Activated CD4-positive, alpha-beta memory T cell treated with anti-CD3 and anti-CD28 coated beads, Interleukin-2, amount 10 ng/mL, durations not matched to agents 7 days and 5 days (primary cell): ENCODE measurements around the gene TNFRSF9. TPM values are rescaled to one million over a fixed set of nuclear protein-coding genes. Genes with fewer than 3 reads are reported as not detected.
A peak's percentile ranks its signal among the peaks of the same experiment; 100 is the strongest.

Experiments used
- CTCF ChIA-PET: fragments of 350-600 bp; sonication (Branson Sonifier 250); formaldehyde crosslinking; loops from one replicate; lab custom pipeline; 2021; ENCODE audit warnings: antibody characterized with exemption, inconsistent platforms; lab: Charles Lee
- POLR2A ChIA-PET: fragments of 350-600 bp; sonication (Branson Sonifier 250); formaldehyde crosslinking; loops from one replicate; lab custom pipeline; 2021; ENCODE audit warnings: antibody characterized with exemption; lab: Charles Lee
- DNase-seq: peaks from one replicate; pipeline ENCODE4 v3.0.0-alpha.2; 2020
- H3K27ac Mint-ChIP-seq: one replicate; pipeline ENCODE4 v1.8.0; 2021; ENCODE audit warnings: mild to moderate bottlenecking, mixed read lengths
- H3K27me3 Mint-ChIP-seq: one replicate; pipeline ENCODE4 v1.8.0; 2021; ENCODE audit warnings: mixed read lengths
- H3K36me3 Mint-ChIP-seq: one replicate; pipeline ENCODE4 v1.8.0; 2021; ENCODE audit warnings: low read depth, mixed read lengths
- H3K4me1 Mint-ChIP-seq: one replicate; pipeline ENCODE4 v1.8.0; 2021; ENCODE audit warnings: mixed read lengths
- H3K4me3 Mint-ChIP-seq: one replicate; pipeline ENCODE4 v1.8.0; 2021; ENCODE audit warnings: mild to moderate bottlenecking, mixed read lengths
- H3K9me3 Mint-ChIP-seq: one replicate; pipeline ENCODE4 v1.8.0; 2021; ENCODE audit warnings: mixed read lengths
- total RNA-seq, 2 experiments: library from RNA; stranded (reverse); gene quantifications; one replicate each; pipeline ENCODE4 v1.2.3, GENCODE V29; 2021

Gene TNFRSF9
- 1 to 10 TPM; 8.0 TPM for total RNA-seq

- ChIA-PET CTCF (interaction anchor here (1.1 to 1.6 kb wide), 5 partner anchors 8 to 42 kb away, joined by 3 to 5 read pairs (median 4); no protein-coding TSS in a partner anchor), POLR2A (interaction anchor here (1.0 to 2.7 kb wide), 4 partner anchors 9 to 21 kb away, joined by 3 to 25 read pairs (median 13); partner anchors contain the start of gene PARK7)
- H3K4me1 Mint-ChIP-seq, result peaks cover 47% of the 10 kb centered on the region
- H3K27me3 Mint-ChIP-seq, result peaks cover 15% of the 10 kb centered on the region
- H3K36me3 Mint-ChIP-seq, result no peaks in the 10 kb centered on the region
- no peaks in the 10 kb centered on the region for H3K9me3 Mint-ChIP-seq
- H3K27ac Mint-ChIP-seq, result peak within 1 kb of the TSS; percentile 38
- peak within 1 kb of the TSS; percentile 70 for H3K4me3 Mint-ChIP-seq
- DNase-seq, result peak; percentile 65
Observed at GRCh38 chr1:7940745-7941436, at the start of gene TNFRSF9. Gene TNFRSF9 (minus strand): TSS chr1:7940839. CDS start chr1:7939994, 845 bp downstream.

DNA sequence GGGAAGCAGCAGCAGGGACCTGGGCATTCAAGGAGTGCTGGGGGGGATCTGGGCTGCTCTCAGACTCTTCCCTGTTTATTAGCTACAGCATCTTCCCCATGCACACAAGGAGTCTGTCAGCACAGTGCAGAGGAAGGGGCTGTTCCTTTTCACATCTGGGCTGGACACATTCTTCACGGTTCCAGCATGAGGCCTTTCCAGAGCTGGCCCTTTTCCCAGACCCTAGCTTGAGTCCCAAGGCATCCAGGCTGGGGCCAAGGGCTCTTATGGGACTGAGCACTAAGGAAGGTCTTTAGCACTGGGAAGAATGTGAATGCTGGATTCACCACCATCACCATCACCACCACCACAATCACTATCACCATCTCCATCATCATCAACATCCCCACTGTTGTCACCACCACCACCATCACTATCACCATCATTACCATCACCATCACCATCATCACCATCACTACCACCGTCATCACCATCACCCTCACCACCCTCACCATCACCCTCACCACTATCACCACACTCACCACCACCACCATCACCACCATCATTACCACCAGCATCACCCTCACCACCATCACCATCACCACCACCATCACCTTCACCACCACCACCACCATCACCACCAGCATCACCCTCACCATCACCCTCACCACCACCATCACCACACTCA, 49.3 kb upstream of the TNFRSF9 start:
- no peak for DNase-seq
- Mint-ChIP-seq H3K36me3 (peaks cover 40% of the 10 kb centered on the region), H3K4me1 (peaks cover 10% of the 10 kb centered on the region), H3K4me3 (no peak overlapping the region), H3K27ac (peak overlapping the region; percentile 32), H3K9me3 (no peaks in the 10 kb centered on the region), H3K27me3 (no peaks in the 10 kb centered on the region)
- ChIA-PET CTCF (interaction anchor here (0.7 kb wide), 1 partner anchor 11 kb away, joined by 7 read pairs; no protein-coding TSS in a partner anchor), POLR2A (no interaction called here)

- H3K4me1 Mint-ChIP-seq, result peaks cover 7% of the 10 kb centered on the region
- POLR2A ChIA-PET, result no interaction called here
- H3K9me3 Mint-ChIP-seq, result no peaks in the 10 kb centered on the region
- CTCF ChIA-PET, result interaction anchor here (0.7 to 1.3 kb wide), 2 partner anchors 13 to 27 kb away, joined by 3 to 5 read pairs; no protein-coding TSS in a partner anchor
- no peak overlapping the region for H3K27ac Mint-ChIP-seq
- H3K4me3 Mint-ChIP-seq, result no peak overlapping the region
- no peak for DNase-seq
- peaks cover 53% of the 10 kb centered on the region for H3K36me3 Mint-ChIP-seq
- no peaks in the 10 kb centered on the region for H3K27me3 Mint-ChIP-seq
Observed at GRCh38 chr1:7988576-7988975, 47.9 kb upstream of the TNFRSF9 start.

DNA sequence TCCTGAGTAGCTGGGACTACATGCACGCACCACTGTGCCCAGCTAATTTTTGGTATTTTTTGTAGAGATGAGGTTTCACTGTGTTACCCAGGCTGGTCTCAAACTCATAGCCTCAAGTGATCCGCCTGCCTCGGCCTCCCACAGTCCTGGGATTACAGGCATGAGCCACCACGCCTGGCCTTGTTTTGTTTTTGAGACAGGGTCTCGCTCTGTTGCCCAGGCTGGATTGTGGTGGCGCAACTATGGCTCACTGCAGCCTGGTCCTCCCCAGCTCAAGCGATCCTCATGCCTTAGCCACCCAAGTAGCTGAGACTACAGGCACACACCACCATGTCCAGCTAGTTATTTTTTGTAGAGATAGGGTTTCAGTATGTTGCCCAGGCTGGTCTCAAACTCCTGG, 46.9 kb upstream of the TNFRSF9 start:
- CTCF ChIA-PET, result interaction anchor here (0.7 to 1.6 kb wide), 3 partner anchors 12 to 1285 kb away, joined by 3 to 5 read pairs (median 5); no protein-coding TSS in a partner anchor
- Mint-ChIP-seq H3K27ac (no peak overlapping the region), H3K27me3 (no peaks in the 10 kb centered on the region), H3K4me1 (peaks cover 7% of the 10 kb centered on the region), H3K4me3 (no peak overlapping the region), H3K36me3 (peaks cover 61% of the 10 kb centered on the region), H3K9me3 (no peaks in the 10 kb centered on the region)
- DNase-seq, result no peak
- POLR2A ChIA-PET, result no interaction called here

GRCh38 chr1:7985851-7986612, 45.4 kb upstream of the TNFRSF9 start:
- Mint-ChIP-seq H3K36me3 (peaks cover 65% of the 10 kb centered on the region), H3K9me3 (no peaks in the 10 kb centered on the region), H3K4me3 (no peak overlapping the region), H3K27me3 (no peaks in the 10 kb centered on the region), H3K27ac (no peak overlapping the region), H3K4me1 (peaks cover 11% of the 10 kb centered on the region)
- DNase-seq, result no peak
- POLR2A ChIA-PET, result interaction anchor here (1.2 kb wide), 1 partner anchor 25 kb away, joined by 3 read pairs; no protein-coding TSS in a partner anchor
- CTCF ChIA-PET, result interaction anchor here (1.6 to 3.0 kb wide), 2 partner anchors 10 to 11 kb away, joined by 5 to 20 read pairs; no protein-coding TSS in a partner anchor

- peaks cover 14% of the 10 kb centered on the region for H3K4me1 Mint-ChIP-seq
- no peak for DNase-seq
- H3K4me3 Mint-ChIP-seq, result no peak overlapping the region
- peaks cover 62% of the 10 kb centered on the region for H3K36me3 Mint-ChIP-seq
- no peak overlapping the region for H3K27ac Mint-ChIP-seq
- POLR2A ChIA-PET, result no interaction called here
- CTCF ChIA-PET, result interaction anchor here (3.0 kb wide), 1 partner anchor 9 kb away, joined by 20 read pairs; no protein-coding TSS in a partner anchor
- no peaks in the 10 kb centered on the region for H3K27me3 Mint-ChIP-seq
- H3K9me3 Mint-ChIP-seq, result no peaks in the 10 kb centered on the region
Observed at GRCh38 chr1:7984811-7985210, 44.2 kb upstream of the TNFRSF9 start.

- POLR2A ChIA-PET, result interaction anchor here (1.1 to 1.4 kb wide), 2 partner anchors 22 to 367 kb away, joined by 3 to 4 read pairs; partner anchors contain the start of gene PARK7
- peaks cover 70% of the 10 kb centered on the region for H3K36me3 Mint-ChIP-seq
Observed at GRCh38 chr1:7983086-7983778, 42.6 kb upstream of the TNFRSF9 start.

GRCh38 chr1:7980984-7981383, 40.3 kb upstream of the TNFRSF9 start:
- no peaks in the 10 kb centered on the region for H3K9me3 Mint-ChIP-seq
- H3K27me3 Mint-ChIP-seq, result no peaks in the 10 kb centered on the region
- peaks cover 9% of the 10 kb centered on the region for H3K4me1 Mint-ChIP-seq
- no peak for DNase-seq
- CTCF ChIA-PET, result interaction anchor here (0.7 to 3.6 kb wide), 6 partner anchors 8 to 368 kb away, joined by 3 to 14 read pairs (median 4); partner anchors contain the start of gene TNFRSF9
- H3K4me3 Mint-ChIP-seq, result no peak overlapping the region
- peak overlapping the region; percentile 7 for H3K27ac Mint-ChIP-seq
- POLR2A ChIA-PET, result no interaction called here
- H3K36me3 Mint-ChIP-seq, result peaks cover 63% of the 10 kb centered on the region

More at GRCh38 chr1:7983086-7983778, 42.6 kb upstream of the TNFRSF9 start:
- H3K27ac Mint-ChIP-seq, result no peak overlapping the region
- H3K4me1 Mint-ChIP-seq, result peaks cover 15% of the 10 kb centered on the region
- no peak for DNase-seq
- H3K9me3 Mint-ChIP-seq, result no peaks in the 10 kb centered on the region
- H3K27me3 Mint-ChIP-seq, result no peaks in the 10 kb centered on the region
- CTCF ChIA-PET, result interaction anchor here (0.6 to 3.6 kb wide), 10 partner anchors 8 to 865 kb away, joined by 3 to 20 read pairs (median 4); partner anchors contain the start of gene TNFRSF9
- H3K4me3 Mint-ChIP-seq, result no peak overlapping the region

GRCh38 chr1:7975212-7975865, 34.7 kb upstream of the TNFRSF9 start:
- Mint-ChIP-seq H3K4me3 (no peak overlapping the region), H3K4me1 (peaks cover 8% of the 10 kb centered on the region), H3K27me3 (no peaks in the 10 kb centered on the region), H3K27ac (peak overlapping the region; percentile 34), H3K9me3 (no peaks in the 10 kb centered on the region), H3K36me3 (peaks cover 57% of the 10 kb centered on the region)
- POLR2A ChIA-PET, result interaction anchor here (1.0 to 1.9 kb wide), 3 partner anchors 12 to 26 kb away, joined by 3 to 5 read pairs (median 4); partner anchors contain the start of gene PARK7
- peak; percentile 37 for DNase-seq
- CTCF ChIA-PET, result interaction anchor here (0.6 to 2.8 kb wide), 20 partner anchors 8 to 374 kb away, joined by 3 to 20 read pairs (median 4); no protein-coding TSS in a partner anchor

DNA sequence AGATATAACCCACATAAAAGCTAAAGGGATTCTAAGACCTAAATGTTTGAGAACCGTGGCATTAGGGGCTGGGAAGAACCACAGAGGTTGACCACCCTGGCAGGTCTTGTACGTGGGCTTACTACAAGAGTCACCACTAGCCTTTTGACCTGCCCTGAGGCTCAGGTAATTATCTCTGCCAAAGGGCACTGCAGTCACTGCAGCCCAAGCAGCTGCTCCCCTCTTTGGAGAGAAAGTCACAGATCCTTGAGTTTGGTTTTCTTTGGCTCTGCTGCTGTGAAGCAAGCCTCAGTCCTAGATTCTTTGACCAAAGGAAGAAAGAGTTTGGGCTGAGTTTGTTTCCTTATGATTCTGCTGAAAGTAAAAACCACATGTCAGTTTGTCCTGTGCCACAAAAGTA, 32.4 kb upstream of the TNFRSF9 start:
- no peak overlapping the region for H3K4me3 Mint-ChIP-seq
- CTCF ChIA-PET, result interaction anchor here (0.6 to 2.1 kb wide), 3 partner anchors 9 to 200 kb away, joined by 3 to 4 read pairs (median 3); no protein-coding TSS in a partner anchor
- peaks cover 5% of the 10 kb centered on the region for H3K4me1 Mint-ChIP-seq
- POLR2A ChIA-PET, result interaction anchor here (1.4 kb wide), 1 partner anchor 11 kb away, joined by 7 read pairs; the partner anchor contains the start of gene PARK7
- H3K36me3 Mint-ChIP-seq, result peaks cover 58% of the 10 kb centered on the region
- H3K27me3 Mint-ChIP-seq, result no peaks in the 10 kb centered on the region
- H3K9me3 Mint-ChIP-seq, result no peaks in the 10 kb centered on the region
- no peak overlapping the region for H3K27ac Mint-ChIP-seq
- no peak for DNase-seq

- ChIA-PET POLR2A (interaction anchor here (1.4 kb wide), 1 partner anchor 10 kb away, joined by 7 read pairs; the partner anchor contains the start of gene PARK7), CTCF (interaction anchor here (0.6 to 2.1 kb wide), 3 partner anchors 9 to 201 kb away, joined by 3 to 4 read pairs (median 3); no protein-coding TSS in a partner anchor)
- Mint-ChIP-seq H3K4me1 (peaks cover 10% of the 10 kb centered on the region), H3K36me3 (peaks cover 58% of the 10 kb centered on the region), H3K4me3 (no peak overlapping the region), H3K9me3 (no peaks in the 10 kb centered on the region), H3K27me3 (no peaks in the 10 kb centered on the region), H3K27ac (no peak overlapping the region)
- no peak for DNase-seq
Observed at GRCh38 chr1:7972285-7972684, 31.6 kb upstream of the TNFRSF9 start.
